ENCODE data around the gene TMEFF2. TPM values are rescaled to one million over a fixed set of nuclear protein-coding genes. Genes with fewer than 3 reads are reported as not detected.

The TMEFF2 gene
- total and polyA plus RNA-seq, 2 of the 4 experiments (the other 2 are of a cell fraction) = 1.3 to 3.0 TPM

GRCh38 chr2:191913796-191914195, 280.9 kb downstream of the TMEFF2 start:
- H2AK5ac ChIP-seq (ENCODE audit: low read depth, low read length) = no peak overlapping the region
- no CpG with 5 or more reads among the region's 1 CpG for WGBS, 2 experiments (ENCODE audit: extremely low coverage in 2 of 2, insufficient read length in 1 of 2)
- dilution Hi-C loops (cut with HindIII; ENCODE audit: low sequenced_read_pairs, unreplicated experiment) = no loop called here

More at GRCh38 chr2:191913796-191914195, 280.9 kb downstream of the TMEFF2 start:
- Histone ChIP-seq H3K4ac (ENCODE audit: low read depth, low read length) (no peak overlapping the region), H3K4me3 (ENCODE audit: insufficient read depth, low read depth, low read length) (no peak overlapping the region), H2BK5ac (ENCODE audit: low read depth, low read length, poor library complexity, severe bottlenecking) (no peak overlapping the region), H3K27me3 (ENCODE audit: control insufficient read depth, insufficient read depth, low read length) (no peaks in the 10 kb centered on the region), H2BK20ac (ENCODE audit: low read depth, low read length) (no peak overlapping the region), H2BK120ac (ENCODE audit: low read depth, low read length) (no peak overlapping the region), H3K4me2 (ENCODE audit: low read depth, low read length) (no peak overlapping the region), H4K5ac (ENCODE audit: low read depth, low read length) (no peak overlapping the region), H4K91ac (ENCODE audit: insufficient read depth, low read depth, low read length) (no peak overlapping the region), H3K56ac (ENCODE audit: extremely low read depth, insufficient read depth, low read length) (no peak overlapping the region), H3K9me1 (ENCODE audit: insufficient read depth, low read length) (no peaks in the 10 kb centered on the region), H3K36me3 (ENCODE audit: control insufficient read depth, insufficient read depth, low read length) (no peaks in the 10 kb centered on the region), H3K9ac (ENCODE audit: low read depth, low read length) (no peak overlapping the region), H2AFZ (replicated peaks; ENCODE audit: low read length, poor library complexity) (no peak overlapping the region), H4K20me1 (ENCODE audit: insufficient read depth, low read length) (no peaks in the 10 kb centered on the region), H2AK9ac (replicated peaks; ENCODE audit: low read depth, low read length, poor library complexity) (no peak overlapping the region), H4K8ac (ENCODE audit: low read depth in 2 of 2, low read length in 2 of 2) (no peak overlapping the region), H3K9me3 (ENCODE audit: control insufficient read depth, insufficient read depth, low read length) (no peaks in the 10 kb centered on the region), H3K79me1 (ENCODE audit: low read depth in 1 of 2, low read length in 2 of 2) (no peaks in the 10 kb centered on the region), H2BK15ac (ENCODE audit: low read depth, low read length) (no peak overlapping the region), H3K18ac (ENCODE audit: low read depth, low read length) (no peak overlapping the region), H3K4me1 (ENCODE audit: control insufficient read depth, insufficient read depth, low read length) (no peaks in the 10 kb centered on the region), H3K27ac (ENCODE audit: insufficient read depth, low read length) (no peak overlapping the region), H3K14ac (replicated peaks; ENCODE audit: low read depth, low read length) (no peak overlapping the region), H3K23ac (ENCODE audit: low read depth, low read length) (no peak overlapping the region)
- in situ Hi-C loops (cut with MboI; ENCODE audit: low sequenced_read_pairs) = no loop called here
- intact Hi-C loops (cut with micrococcal nuclease) = no loop called here
- BruUV-seq (replicated peaks) = no TSS peak
- ChIA-PET CTCF (no interaction called here), POLR2A (ENCODE audit: unreplicated experiment) (interaction anchor here (0.6 kb wide), 1 partner anchor 237 kb away, joined by 5 read pairs; no protein-coding TSS in a partner anchor)
- TF ChIP-seq FOS (IDR thresholded peaks at IDR 0.05; ENCODE audit: low read depth, low read length) (no peak), CHD1 (IDR thresholded peaks at IDR 0.05; ENCODE audit: low read depth, low read length) (no peak), NFE2L2 (IDR thresholded peaks at IDR 0.05; ENCODE audit: low read depth, low read length) (no peak), MXI1 (IDR thresholded peaks at IDR 0.05; ENCODE audit: borderline replicate concordance, low read depth, low read length) (no peak), CEBPB (IDR thresholded peaks at IDR 0.05; ENCODE audit: low read depth, low read length) (no peak), SMC3 (IDR thresholded peaks at IDR 0.05; ENCODE audit: low read depth, low read length) (no peak)
- TF ChIP-seq, protein P1, sequence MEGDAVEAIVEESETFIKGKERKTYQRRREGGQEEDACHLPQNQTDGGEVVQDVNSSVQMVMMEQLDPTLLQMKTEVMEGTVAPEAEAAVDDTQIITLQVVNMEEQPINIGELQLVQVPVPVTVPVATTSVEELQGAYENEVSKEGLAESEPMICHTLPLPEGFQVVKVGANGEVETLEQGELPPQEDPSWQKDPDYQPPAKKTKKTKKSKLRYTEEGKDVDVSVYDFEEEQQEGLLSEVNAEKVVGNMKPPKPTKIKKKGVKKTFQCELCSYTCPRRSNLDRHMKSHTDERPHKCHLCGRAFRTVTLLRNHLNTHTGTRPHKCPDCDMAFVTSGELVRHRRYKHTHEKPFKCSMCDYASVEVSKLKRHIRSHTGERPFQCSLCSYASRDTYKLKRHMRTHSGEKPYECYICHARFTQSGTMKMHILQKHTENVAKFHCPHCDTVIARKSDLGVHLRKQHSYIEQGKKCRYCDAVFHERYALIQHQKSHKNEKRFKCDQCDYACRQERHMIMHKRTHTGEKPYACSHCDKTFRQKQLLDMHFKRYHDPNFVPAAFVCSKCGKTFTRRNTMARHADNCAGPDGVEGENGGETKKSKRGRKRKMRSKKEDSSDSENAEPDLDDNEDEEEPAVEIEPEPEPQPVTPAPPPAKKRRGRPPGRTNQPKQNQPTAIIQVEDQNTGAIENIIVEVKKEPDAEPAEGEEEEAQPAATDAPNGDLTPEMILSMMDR (conservative IDR thresholded peaks at IDR 0.05; ENCODE audit: low read depth, low read length) = no peak
- no peak for DNase-seq
- no peak for ATAC-seq (ENCODE audit: low read depth)

Data from IMR-90 (cell line).